ENCODE results near the gene KSR2.

GRCh38 chr12:117994551-117995438, 26.0 kb upstream of the KSR2 start:
- TF ChIP-seq CTCF (IDR thresholded peaks at IDR 0.05 in 2 of 3, conservative IDR thresholded peaks at IDR 0.05 in 1 of 3; ENCODE audit: control insufficient read depth in 2 of 3, extremely low read depth in 1 of 3, insufficient read depth in 1 of 3, low read depth in 3 of 3, low read length in 3 of 3): no peak
- no peak for TF ChIP-seq YBX1 (IDR thresholded peaks at IDR 0.05)
- TF ChIP-seq SIX5 (IDR thresholded peaks at IDR 0.05; ENCODE audit: low read depth, low read length, severe bottlenecking): no peak
- no peak for TF ChIP-seq SREBF1 (IDR thresholded peaks at IDR 0.05; ENCODE audit: low read length)
- no peak for TF ChIP-seq WRNIP1 (IDR thresholded peaks at IDR 0.05; ENCODE audit: borderline replicate concordance, low read depth, low read length)
- TF ChIP-seq BHLHE40 (IDR thresholded peaks at IDR 0.05; ENCODE audit: borderline replicate concordance in 1 of 2, low read depth in 2 of 2, low read length in 1 of 2): no peak
- TF ChIP-seq PAX8 (IDR thresholded peaks at IDR 0.05): no peak
- no peak for TF ChIP-seq POLR2AphosphoS5 (IDR thresholded peaks at IDR 0.05; ENCODE audit: low read length)
- no peak for TF ChIP-seq RFX5 (IDR thresholded peaks at IDR 0.05; ENCODE audit: low read depth, low read length)
- no peak for TF ChIP-seq NFXL1 (IDR thresholded peaks at IDR 0.05; ENCODE audit: borderline replicate concordance)
- TF ChIP-seq BCL11A (IDR thresholded peaks at IDR 0.05; ENCODE audit: low read depth, low read length): no peak
- TF ChIP-seq KLF5 (IDR thresholded peaks at IDR 0.05; ENCODE audit: partially characterized antibody): no peak

All from GM12878 (cell line).